Right lobe of liver (tissue), 6 donors: ENCODE data around the gene DLG2. TPM values are rescaled to one million over a fixed set of nuclear protein-coding genes. Genes with fewer than 3 reads are reported as not detected.

ENCODE experiments used
- ATAC-seq, 4 donors: fragments of 200-7000 bp; cut with Tn5 transposase; one replicate each; pipeline ENCODE4 v1.9.1; 2020; ENCODE audit warnings: mild to moderate bottlenecking in 4 of 4, moderate library complexity in 4 of 4
- DNase-seq, 3 donors: peaks; one replicate each; pipeline ENCODE4 v3.0.0-alpha.2; 2020
- H3K27ac ChIP-seq, 3 donors: fragments of 200-600 bp; one replicate each; pipeline ENCODE4 v1.8.0; 2022
- H3K27me3 ChIP-seq, 2 donors: fragments of 200-600 bp; one replicate each; pipeline ENCODE4 v1.8.0; 2022
- H3K36me3 ChIP-seq, 4 donors: fragments of 200-600 bp; sonication (generic) in 1 of 4; one replicate each; pipeline versions ENCODE4 v1.5.1 to v1.8.0; 2017 to 2022; ENCODE audit warnings: control low read depth in 1 of 4
- H3K4me1 ChIP-seq, 4 donors: fragments of 200-600 bp; sonication (generic) in 1 of 4; one replicate each; pipeline versions ENCODE4 v1.5.1 to v1.8.0; 2017 to 2022; ENCODE audit warnings: control low read depth in 1 of 4
- H3K4me3 ChIP-seq, 3 donors: fragments of 200-600 bp; one replicate each; pipeline ENCODE4 v1.8.0; 2022
- H3K9me3 ChIP-seq, 4 donors: fragments of 200-600 bp; sonication (generic) in 1 of 4; one replicate each; pipeline versions ENCODE4 v1.5.1 to v1.8.0; 2017 to 2022; ENCODE audit warnings: control low read depth in 1 of 4
- POLR2A ChIP-seq: fragments of 450-650 bp; IDR thresholded peaks from one replicate; pipeline ENCODE4 v1.6.1; 2017; ENCODE audit warnings: antibody characterized with exemption, mild to moderate bottlenecking
- WGBS: methylation state at CpG from one replicate; pipeline ENCODE4 v1.1.6; 2018; ENCODE audit warnings: low coverage, low lambda C conversion rate; ENCODE audit not compliant: insufficient coverage; ENCODE audit errors: missing lambda C conversion rate; 5-methylcytosine and 5-hydroxymethylcytosine counted together
- intact Hi-C, 2 donors: fragments of 100-400 bp; cut with DNase I; formaldehyde crosslinking; loops; one replicate each; pipeline versions ENCODE4 v1.11.2 to v1.14.1; 2022
- total RNA-seq, 6 experiments: library from RNA; depleted of rRNA in 2 of 6; stranded (reverse); fragments of >200 nt in 2 of 6; fragmentation: NEBNext Ultra II Directional in 3 of 6; extraction: Animal tissue kit (Norgen Biotek cat#: 25700) in 3 of 6; gene quantifications; one replicate each; pipeline versions ENCODE4 v1.1.0 to v1.2.4, GENCODE V29; 2016 to 2023
- TF ChIP-seq, protein P1 (sequence below), 4 donors: fragments of 200-600 bp in 3 of 4; fragments of 450-650 bp in 1 of 4; IDR thresholded peaks; one replicate each; pipeline versions ENCODE4 v1.5.1 to v1.8.0; 2016 to 2022; ENCODE audit warnings: antibody characterized with exemption in 4 of 4, mild to moderate bottlenecking in 2 of 4
- donor health status: DM: no; HTN: yes; CAD: no.
- donor health status: DM: no; HTN: no; CAD: no.
- donor health status: DM: no; HTN: no; CAD: no.
- donor health status: DM: no; HTN: yes; CAD: no.
- donor health status: DM: no; HTN: yes; CAD: no.

The DLG2 gene
- total RNA-seq, 6 experiments from 2014 or later, result 1.2 to 6.4 (median 2.5) TPM

DNA sequence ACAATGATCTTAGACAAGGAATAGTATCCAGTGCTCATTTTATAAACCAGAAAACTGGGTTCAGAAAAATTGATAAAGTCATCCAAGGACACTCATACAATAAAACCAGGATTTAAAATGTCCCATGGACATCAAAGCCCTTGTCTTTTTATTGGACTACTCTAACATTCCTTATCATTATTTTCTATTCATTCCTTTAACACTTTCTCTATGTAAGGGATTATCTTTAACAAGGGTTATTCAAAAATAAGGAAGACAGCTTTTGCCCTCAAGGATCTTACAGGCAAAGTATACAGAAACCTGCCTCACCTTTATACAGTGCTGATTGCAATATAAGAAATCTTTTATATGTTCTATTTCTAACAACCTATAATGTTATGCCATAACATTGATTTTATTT lies 790.8 kb downstream of the DLG2 start:
- ATAC-seq (no peak), DNase-seq (no peak)
- H3K27ac ChIP-seq, result no peak overlapping the region
- intact Hi-C loops, result no loop called here
- no peaks in the 10 kb centered on the region for H3K9me3 ChIP-seq
- no peaks in the 10 kb centered on the region for H3K27me3 ChIP-seq
- H3K36me3 ChIP-seq, result no peaks in the 10 kb centered on the region
- TF ChIP-seq, protein P1, sequence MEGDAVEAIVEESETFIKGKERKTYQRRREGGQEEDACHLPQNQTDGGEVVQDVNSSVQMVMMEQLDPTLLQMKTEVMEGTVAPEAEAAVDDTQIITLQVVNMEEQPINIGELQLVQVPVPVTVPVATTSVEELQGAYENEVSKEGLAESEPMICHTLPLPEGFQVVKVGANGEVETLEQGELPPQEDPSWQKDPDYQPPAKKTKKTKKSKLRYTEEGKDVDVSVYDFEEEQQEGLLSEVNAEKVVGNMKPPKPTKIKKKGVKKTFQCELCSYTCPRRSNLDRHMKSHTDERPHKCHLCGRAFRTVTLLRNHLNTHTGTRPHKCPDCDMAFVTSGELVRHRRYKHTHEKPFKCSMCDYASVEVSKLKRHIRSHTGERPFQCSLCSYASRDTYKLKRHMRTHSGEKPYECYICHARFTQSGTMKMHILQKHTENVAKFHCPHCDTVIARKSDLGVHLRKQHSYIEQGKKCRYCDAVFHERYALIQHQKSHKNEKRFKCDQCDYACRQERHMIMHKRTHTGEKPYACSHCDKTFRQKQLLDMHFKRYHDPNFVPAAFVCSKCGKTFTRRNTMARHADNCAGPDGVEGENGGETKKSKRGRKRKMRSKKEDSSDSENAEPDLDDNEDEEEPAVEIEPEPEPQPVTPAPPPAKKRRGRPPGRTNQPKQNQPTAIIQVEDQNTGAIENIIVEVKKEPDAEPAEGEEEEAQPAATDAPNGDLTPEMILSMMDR (IDR thresholded peaks at IDR 0.05), result no peak
- no peak for TF ChIP-seq POLR2A
- H3K4me3 ChIP-seq, result no peak overlapping the region
- no peaks in the 10 kb centered on the region for H3K4me1 ChIP-seq

DNA sequence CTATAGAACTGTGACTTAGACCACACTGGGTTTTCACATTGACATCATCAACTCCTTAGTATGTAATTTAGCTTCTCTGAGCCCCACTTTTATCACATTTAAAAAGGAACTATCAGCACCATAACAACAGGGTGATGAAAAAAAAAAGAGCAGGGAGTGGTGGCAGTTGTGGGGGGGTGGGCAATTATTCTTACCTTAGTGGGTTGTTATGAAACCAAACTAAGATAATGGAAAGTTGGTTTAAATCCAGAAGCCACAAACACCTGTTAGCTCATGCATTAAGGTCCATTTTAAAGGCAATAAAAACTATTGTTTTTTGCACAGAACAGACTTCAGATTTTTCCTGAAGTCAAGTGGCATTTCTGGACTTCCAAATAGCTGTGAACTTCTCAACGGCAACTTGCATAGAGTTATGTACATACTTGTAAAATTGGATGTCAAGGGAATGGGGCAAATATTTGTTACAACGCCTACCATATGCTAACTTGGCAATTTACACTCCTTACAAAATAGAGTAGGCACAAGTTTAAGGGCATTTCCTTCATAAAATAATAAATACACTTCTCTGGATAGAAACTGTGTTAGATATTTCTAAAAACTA lies 793.6 kb downstream of the DLG2 start:
- H3K36me3 ChIP-seq, result no peaks in the 10 kb centered on the region
- H3K27me3 ChIP-seq, result no peaks in the 10 kb centered on the region
- intact Hi-C loops, result no loop called here
- no peaks in the 10 kb centered on the region for H3K9me3 ChIP-seq
- ATAC-seq (no peak), DNase-seq (no peak)
- TF ChIP-seq, protein P1 (IDR thresholded peaks at IDR 0.05), result no peak
- TF ChIP-seq POLR2A, result no peak
- H3K4me1 ChIP-seq, result no peaks in the 10 kb centered on the region
- 69% methylated on average over 2 of the region's 2 CpGs for WGBS
- H3K4me3 ChIP-seq, result no peak overlapping the region
- H3K27ac ChIP-seq, result no peak overlapping the region

DNA sequence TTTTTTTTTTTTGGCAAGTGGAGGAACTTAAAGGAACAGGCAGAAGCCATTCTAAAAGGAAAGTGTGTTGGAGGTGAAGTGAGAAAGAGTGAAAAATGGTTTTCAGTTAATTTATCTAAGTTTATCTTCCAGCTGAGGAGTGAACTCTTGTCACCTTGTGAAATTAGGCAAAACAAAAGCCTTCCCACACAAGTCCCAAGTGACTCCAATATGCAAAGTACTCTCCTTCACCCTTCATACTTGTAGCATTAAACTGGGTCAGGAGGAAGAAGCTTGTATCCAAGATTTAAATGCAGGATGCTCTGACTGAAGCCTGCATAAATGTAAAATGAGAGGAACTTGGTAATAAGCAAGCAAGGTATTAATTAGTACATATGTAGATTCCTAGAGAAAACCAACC lies 796.8 kb downstream of the DLG2 start:
- Histone ChIP-seq H3K4me3 (no peak overlapping the region), H3K27ac (no peak overlapping the region), H3K27me3 (no peaks in the 10 kb centered on the region), H3K4me1 (no peaks in the 10 kb centered on the region), H3K9me3 (no peaks in the 10 kb centered on the region), H3K36me3 (no peaks in the 10 kb centered on the region)
- TF ChIP-seq POLR2A, result no peak
- TF ChIP-seq, protein P1 (IDR thresholded peaks at IDR 0.05), result no peak
- DNase-seq (no peak), ATAC-seq (no peak)
- intact Hi-C loops, result no loop called here

DNA sequence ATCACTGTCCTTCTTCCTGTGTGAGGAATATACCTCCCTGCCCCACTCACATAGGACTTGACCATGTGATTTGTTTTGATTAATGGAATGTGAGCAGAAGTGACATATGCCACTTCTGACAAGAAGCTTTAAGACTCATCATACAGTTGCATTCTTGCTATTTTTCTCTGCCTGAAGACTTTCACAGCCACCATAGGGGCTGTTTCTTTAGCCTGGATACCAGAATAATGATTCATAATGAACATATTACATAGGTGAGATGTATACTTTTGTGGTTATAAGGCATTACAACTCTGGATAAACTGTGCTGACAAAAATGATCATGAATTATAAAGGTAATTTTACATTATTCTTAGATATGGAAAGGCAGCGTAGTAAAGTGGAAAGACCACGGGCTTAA lies 798.0 kb downstream of the DLG2 start:
- Histone ChIP-seq H3K4me1 (no peaks in the 10 kb centered on the region), H3K36me3 (no peaks in the 10 kb centered on the region), H3K27ac (no peak overlapping the region), H3K4me3 (no peak overlapping the region), H3K9me3 (no peaks in the 10 kb centered on the region), H3K27me3 (no peaks in the 10 kb centered on the region)
- DNase-seq (no peak), ATAC-seq (no peak)
- intact Hi-C loops, result no loop called here
- 81% methylated on average over 2 of the region's 2 CpGs for WGBS
- TF ChIP-seq, protein P1 (IDR thresholded peaks at IDR 0.05), result no peak
- no peak for TF ChIP-seq POLR2A

DNA sequence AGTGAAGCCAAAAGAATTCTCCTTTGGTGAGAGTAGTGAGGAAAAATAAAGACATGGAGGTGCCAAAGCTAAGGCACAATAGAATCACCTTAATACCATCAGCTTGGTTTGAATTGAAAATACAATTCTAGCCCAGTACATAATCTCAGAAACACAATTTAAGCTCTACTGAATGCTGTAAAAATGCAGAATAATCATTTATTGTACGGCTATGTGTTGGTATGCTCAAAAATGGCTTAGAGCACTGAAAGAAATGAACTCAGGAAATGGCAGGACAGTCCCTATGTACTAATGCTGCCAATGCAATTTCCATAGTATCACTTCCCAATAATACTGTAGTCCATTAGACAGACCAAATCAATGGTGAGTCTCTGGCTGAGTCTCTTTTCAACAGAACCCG lies 798.5 kb downstream of the DLG2 start:
- H3K9me3 ChIP-seq, result no peaks in the 10 kb centered on the region
- DNase-seq, result no peak
- H3K27ac ChIP-seq, result no peak overlapping the region
- ATAC-seq, result no peak
- H3K36me3 ChIP-seq, result no peaks in the 10 kb centered on the region
- no peaks in the 10 kb centered on the region for H3K4me1 ChIP-seq
- intact Hi-C loops, result no loop called here
- no peak overlapping the region for H3K4me3 ChIP-seq
- TF ChIP-seq, protein P1 (IDR thresholded peaks at IDR 0.05), result no peak
- TF ChIP-seq POLR2A, result no peak
- 66% methylated on average over 2 of the region's 2 CpGs for WGBS
- no peaks in the 10 kb centered on the region for H3K27me3 ChIP-seq
